ENCODE measurements around the gene CDPF1. TPM values are rescaled to one million over a fixed set of nuclear protein-coding genes. Genes with fewer than 3 reads are reported as not detected.

The CDPF1 gene
- total and polyA plus RNA-seq, 2 of the 13 experiments (the other 11 are each of a cell fraction or from before 2014, with no cell fraction given) = 5.2 to 8.1 TPM

DNA sequence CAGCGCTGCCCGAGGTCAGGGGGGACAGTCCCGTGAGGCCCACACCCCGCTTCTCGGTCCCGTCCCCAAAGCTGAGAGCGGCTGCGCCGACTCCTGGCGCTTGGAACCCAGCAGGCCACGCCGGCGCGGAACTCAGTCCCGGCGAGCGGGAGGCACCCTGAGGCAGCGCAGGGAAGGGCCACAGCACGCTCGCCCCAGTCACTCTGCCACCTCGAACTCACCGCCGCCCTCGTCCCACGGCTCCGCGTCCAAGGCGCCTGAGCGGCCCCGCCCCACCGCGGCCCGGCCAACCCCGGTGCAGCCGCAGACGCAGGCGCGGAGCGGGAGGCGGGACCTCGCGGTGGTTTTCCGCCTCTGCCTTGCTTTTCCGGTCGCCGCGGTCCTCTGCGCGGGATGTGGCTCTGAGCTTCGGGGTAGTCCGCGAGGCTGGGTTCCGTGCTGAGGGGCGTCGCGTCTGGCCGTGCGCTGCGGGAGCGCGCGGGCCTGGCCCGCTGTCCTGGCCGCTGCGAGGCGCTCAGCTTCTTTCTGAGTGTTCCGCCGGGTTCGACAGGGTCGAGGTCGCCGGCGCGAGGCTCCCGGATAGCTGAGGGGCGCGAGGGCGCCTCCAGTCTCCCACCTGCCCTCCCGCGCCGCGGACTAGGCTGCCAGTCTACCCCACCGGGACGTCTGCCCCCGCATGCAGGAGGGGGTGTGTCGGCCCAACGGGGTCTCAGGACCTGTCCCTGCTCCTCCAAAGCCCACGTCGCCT, at the start of gene CDPF1 (continued):
- TF ChIP-seq REXO4 (CRISPR knock-in tag; IDR thresholded peaks at IDR 0.05; ENCODE audit: borderline replicate concordance) = peak; percentile 83; the same call in 1 of the 2 replicates
- TF ChIP-seq ZNF354B (CRISPR knock-in tag; IDR thresholded peaks at IDR 0.05) = 0 out of 2 replicates have a peak, but pooled peaks have one; percentile 81
- TF ChIP-seq DPF2 (CRISPR knock-in tag; IDR thresholded peaks at IDR 0.05; ENCODE audit: borderline replicate concordance, low read depth) = 0 out of 2 replicates have a peak, but pooled peaks have one; percentile 26
- TF ChIP-seq, protein P1, sequence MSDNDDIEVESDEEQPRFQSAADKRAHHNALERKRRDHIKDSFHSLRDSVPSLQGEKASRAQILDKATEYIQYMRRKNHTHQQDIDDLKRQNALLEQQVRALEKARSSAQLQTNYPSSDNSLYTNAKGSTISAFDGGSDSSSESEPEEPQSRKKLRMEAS (IDR thresholded peaks at IDR 0.05) = peak; percentile 91
- no peak for TF ChIP-seq SP140L (CRISPR knock-in tag; IDR thresholded peaks at IDR 0.05; ENCODE audit: borderline replicate concordance)
- TF ChIP-seq BHLHE40 (IDR thresholded peaks at IDR 0.05; ENCODE audit: low read length) = no peak
- TF ChIP-seq, protein P2, sequence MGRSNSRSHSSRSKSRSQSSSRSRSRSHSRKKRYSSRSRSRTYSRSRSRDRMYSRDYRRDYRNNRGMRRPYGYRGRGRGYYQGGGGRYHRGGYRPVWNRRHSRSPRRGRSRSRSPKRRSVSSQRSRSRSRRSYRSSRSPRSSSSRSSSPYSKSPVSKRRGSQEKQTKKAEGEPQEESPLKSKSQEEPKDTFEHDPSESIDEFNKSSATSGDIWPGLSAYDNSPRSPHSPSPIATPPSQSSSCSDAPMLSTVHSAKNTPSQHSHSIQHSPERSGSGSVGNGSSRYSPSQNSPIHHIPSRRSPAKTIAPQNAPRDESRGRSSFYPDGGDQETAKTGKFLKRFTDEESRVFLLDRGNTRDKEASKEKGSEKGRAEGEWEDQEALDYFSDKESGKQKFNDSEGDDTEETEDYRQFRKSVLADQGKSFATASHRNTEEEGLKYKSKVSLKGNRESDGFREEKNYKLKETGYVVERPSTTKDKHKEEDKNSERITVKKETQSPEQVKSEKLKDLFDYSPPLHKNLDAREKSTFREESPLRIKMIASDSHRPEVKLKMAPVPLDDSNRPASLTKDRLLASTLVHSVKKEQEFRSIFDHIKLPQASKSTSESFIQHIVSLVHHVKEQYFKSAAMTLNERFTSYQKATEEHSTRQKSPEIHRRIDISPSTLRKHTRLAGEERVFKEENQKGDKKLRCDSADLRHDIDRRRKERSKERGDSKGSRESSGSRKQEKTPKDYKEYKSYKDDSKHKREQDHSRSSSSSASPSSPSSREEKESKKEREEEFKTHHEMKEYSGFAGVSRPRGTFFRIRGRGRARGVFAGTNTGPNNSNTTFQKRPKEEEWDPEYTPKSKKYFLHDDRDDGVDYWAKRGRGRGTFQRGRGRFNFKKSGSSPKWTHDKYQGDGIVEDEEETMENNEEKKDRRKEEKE (IDR thresholded peaks at IDR 0.05) = no peak
- peak; percentile 87 for TF ChIP-seq ZNF160 (CRISPR knock-in tag; IDR thresholded peaks at IDR 0.05)
- TF ChIP-seq, protein P3, sequence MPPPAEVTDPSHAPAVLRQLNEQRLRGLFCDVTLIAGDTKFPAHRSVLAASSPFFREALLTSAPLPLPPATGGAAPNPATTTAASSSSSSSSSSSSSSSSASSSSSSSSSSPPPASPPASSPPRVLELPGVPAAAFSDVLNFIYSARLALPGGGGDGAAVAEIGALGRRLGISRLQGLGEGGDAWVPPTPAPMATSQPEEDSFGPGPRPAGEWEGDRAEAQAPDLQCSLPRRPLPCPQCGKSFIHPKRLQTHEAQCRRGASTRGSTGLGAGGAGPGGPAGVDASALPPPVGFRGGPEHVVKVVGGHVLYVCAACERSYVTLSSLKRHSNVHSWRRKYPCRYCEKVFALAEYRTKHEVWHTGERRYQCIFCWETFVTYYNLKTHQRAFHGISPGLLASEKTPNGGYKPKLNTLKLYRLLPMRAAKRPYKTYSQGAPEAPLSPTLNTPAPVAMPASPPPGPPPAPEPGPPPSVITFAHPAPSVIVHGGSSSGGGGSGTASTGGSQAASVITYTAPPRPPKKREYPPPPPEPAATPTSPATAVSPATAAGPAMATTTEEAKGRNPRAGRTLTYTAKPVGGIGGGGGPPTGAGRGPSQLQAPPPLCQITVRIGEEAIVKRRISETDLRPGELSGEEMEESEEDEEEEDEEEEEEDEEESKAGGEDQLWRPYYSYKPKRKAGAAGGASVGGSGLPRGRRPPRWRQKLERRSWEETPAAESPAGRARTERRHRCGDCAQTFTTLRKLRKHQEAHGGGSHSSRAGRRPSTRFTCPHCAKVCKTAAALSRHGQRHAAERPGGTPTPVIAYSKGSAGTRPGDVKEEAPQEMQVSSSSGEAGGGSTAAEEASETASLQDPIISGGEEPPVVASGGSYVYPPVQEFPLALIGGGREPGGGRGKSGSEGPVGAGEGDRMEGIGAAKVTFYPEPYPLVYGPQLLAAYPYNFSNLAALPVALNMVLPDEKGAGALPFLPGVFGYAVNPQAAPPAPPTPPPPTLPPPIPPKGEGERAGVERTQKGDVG (CRISPR knock-in tag; IDR thresholded peaks at IDR 0.05; ENCODE audit: borderline replicate concordance) = peak; percentile 63
- TF ChIP-seq, protein P4, sequence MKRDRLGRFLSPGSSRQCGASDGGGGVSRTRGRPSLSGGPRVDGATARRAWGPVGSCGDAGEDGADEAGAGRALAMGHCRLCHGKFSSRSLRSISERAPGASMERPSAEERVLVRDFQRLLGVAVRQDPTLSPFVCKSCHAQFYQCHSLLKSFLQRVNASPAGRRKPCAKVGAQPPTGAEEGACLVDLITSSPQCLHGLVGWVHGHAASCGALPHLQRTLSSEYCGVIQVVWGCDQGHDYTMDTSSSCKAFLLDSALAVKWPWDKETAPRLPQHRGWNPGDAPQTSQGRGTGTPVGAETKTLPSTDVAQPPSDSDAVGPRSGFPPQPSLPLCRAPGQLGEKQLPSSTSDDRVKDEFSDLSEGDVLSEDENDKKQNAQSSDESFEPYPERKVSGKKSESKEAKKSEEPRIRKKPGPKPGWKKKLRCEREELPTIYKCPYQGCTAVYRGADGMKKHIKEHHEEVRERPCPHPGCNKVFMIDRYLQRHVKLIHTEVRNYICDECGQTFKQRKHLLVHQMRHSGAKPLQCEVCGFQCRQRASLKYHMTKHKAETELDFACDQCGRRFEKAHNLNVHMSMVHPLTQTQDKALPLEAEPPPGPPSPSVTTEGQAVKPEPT (CRISPR knock-in tag; IDR thresholded peaks at IDR 0.05; ENCODE audit: low read depth) = peak; percentile 70; the same call in 1 of the 2 replicates
- TF ChIP-seq, protein P5, sequence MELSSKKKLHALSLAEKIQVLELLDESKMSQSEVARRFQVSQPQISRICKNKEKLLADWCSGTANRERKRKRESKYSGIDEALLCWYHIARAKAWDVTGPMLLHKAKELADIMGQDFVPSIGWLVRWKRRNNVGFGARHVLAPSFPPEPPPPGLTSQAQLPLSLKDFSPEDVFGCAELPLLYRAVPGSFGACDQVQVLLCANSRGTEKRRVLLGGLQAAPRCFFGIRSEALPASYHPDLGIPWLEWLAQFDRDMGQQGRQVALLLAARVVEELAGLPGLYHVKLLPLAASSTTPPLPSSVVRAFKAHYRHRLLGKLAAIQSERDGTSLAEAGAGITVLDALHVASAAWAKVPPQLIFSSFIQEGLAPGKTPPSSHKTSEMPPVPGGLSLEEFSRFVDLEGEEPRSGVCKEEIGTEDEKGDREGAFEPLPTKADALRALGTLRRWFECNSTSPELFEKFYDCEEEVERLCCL (CRISPR knock-in tag; IDR thresholded peaks at IDR 0.05; ENCODE audit: borderline replicate concordance) = no peak; the same call in 1 of the 2 replicates
- TF ChIP-seq ZBTB7B (CRISPR knock-in tag; IDR thresholded peaks at IDR 0.05) = peak; percentile 76
- peak; percentile 70 for TF ChIP-seq ZC3H13 (CRISPR knock-in tag; IDR thresholded peaks at IDR 0.05)
- TF ChIP-seq MIER2 (CRISPR knock-in tag; IDR thresholded peaks at IDR 0.05) = no peak
- no peak for TF ChIP-seq MIER3 (CRISPR knock-in tag; IDR thresholded peaks at IDR 0.05; ENCODE audit: borderline replicate concordance)
- TF ChIP-seq RXRB (CRISPR knock-in tag; IDR thresholded peaks at IDR 0.05; ENCODE audit: borderline replicate concordance) = peak; percentile 44; the same call in 1 of the 2 replicates
- peak; percentile 42; the same call in 1 of the 2 replicates for TF ChIP-seq CENPT (CRISPR knock-in tag; IDR thresholded peaks at IDR 0.05; ENCODE audit: low read depth)
- TF ChIP-seq SOX13 (IDR thresholded peaks at IDR 0.05) = no peak
- peak in 1 of 2 experiments; percentile 20; a peak in 1 of 4 replicates for TF ChIP-seq SOX13 (CRISPR knock-in tag; conservative IDR thresholded peaks at IDR 0.05 in 1 of 2, IDR thresholded peaks at IDR 0.05 in 1 of 2)

All from HepG2 (cell line).